Measurements from ENCODE around the gene SMCR8. TPM values are rescaled to one million over a fixed set of nuclear protein-coding genes. Genes with fewer than 3 reads are reported as not detected.

Gene SMCR8
- total RNA-seq, 4 donors from 2014 or later = 3.6 to 16.2 (median 10.1) TPM

- Histone ChIP-seq H3K4me1 (peaks cover 3 to 15% of the 10 kb centered on the region in 2 donors), H3K9me3 (no peaks in the 10 kb centered on the region), H3K27me3 (no peaks in the 10 kb centered on the region), H3K27ac (no peak overlapping the region), H3K4me3 (no peak overlapping the region), H3K36me3 (no peaks in the 10 kb centered on the region)
- intact Hi-C loops (cut with DNase I; ENCODE audit: low total_unique reads) = no loop called here
- DNase-seq = no peak
- TF ChIP-seq CTCF (IDR thresholded peaks at IDR 0.05) (no peak), POLR2A (IDR thresholded peaks at IDR 0.05) (no peak)
Measured at GRCh38 chr17:18323507-18324139, 8.5 kb downstream of the SMCR8 start.

GRCh38 chr17:18324140-18325050 is 9.3 kb downstream of the SMCR8 start:
- DNase-seq = no peak
- Histone ChIP-seq H3K36me3 (no peaks in the 10 kb centered on the region), H3K4me1 (peaks cover 0 to 8% of the 10 kb centered on the region in 2 donors), H3K27me3 (no peaks in the 10 kb centered on the region), H3K27ac (no peak overlapping the region), H3K4me3 (no peak overlapping the region), H3K9me3 (no peaks in the 10 kb centered on the region)
- intact Hi-C loops (cut with DNase I; ENCODE audit: low total_unique reads) = no loop called here
- no peak for TF ChIP-seq CTCF (IDR thresholded peaks at IDR 0.05)
- TF ChIP-seq POLR2A (IDR thresholded peaks at IDR 0.05) = no peak

- DNase-seq = no peak
- Histone ChIP-seq H3K4me1 (no peaks in the 10 kb centered on the region), H3K4me3 (no peak overlapping the region), H3K27ac (no peak overlapping the region), H3K27me3 (no peaks in the 10 kb centered on the region), H3K9me3 (no peaks in the 10 kb centered on the region), H3K36me3 (no peaks in the 10 kb centered on the region)
- intact Hi-C loops (cut with DNase I; ENCODE audit: low total_unique reads) = no loop called here
- TF ChIP-seq CTCF (IDR thresholded peaks at IDR 0.05) = no peak
- no peak for TF ChIP-seq POLR2A (IDR thresholded peaks at IDR 0.05)
Measured at GRCh38 chr17:18326039-18326438, 10.9 kb downstream of the SMCR8 start.

- TF ChIP-seq POLR2A (IDR thresholded peaks at IDR 0.05) (no peak), CTCF (IDR thresholded peaks at IDR 0.05) (no peak)
- H3K36me3 ChIP-seq = no peaks in the 10 kb centered on the region
- no peaks in the 10 kb centered on the region for H3K9me3 ChIP-seq
- H3K4me3 ChIP-seq = no peak overlapping the region
- H3K27me3 ChIP-seq = no peaks in the 10 kb centered on the region
- no peak for DNase-seq
- intact Hi-C loops (cut with DNase I; ENCODE audit: low total_unique reads) = no loop called here
- H3K4me1 ChIP-seq = no peaks in the 10 kb centered on the region
- H3K27ac ChIP-seq = no peak overlapping the region
Measured at GRCh38 chr17:18326572-18326971, 11.5 kb downstream of the SMCR8 start.

- Histone ChIP-seq H3K4me1 (no peaks in the 10 kb centered on the region), H3K9me3 (no peaks in the 10 kb centered on the region), H3K27me3 (no peaks in the 10 kb centered on the region), H3K4me3 (no peak overlapping the region), H3K36me3 (no peaks in the 10 kb centered on the region), H3K27ac (no peak overlapping the region)
- intact Hi-C loops (cut with DNase I; ENCODE audit: low total_unique reads) = no loop called here
- no peak for DNase-seq
- no peak for TF ChIP-seq POLR2A (IDR thresholded peaks at IDR 0.05)
- no peak for TF ChIP-seq CTCF (IDR thresholded peaks at IDR 0.05)
Measured at GRCh38 chr17:18327093-18327492, 12.0 kb downstream of the SMCR8 start.

Measured in uterus (tissue), 4 donors.